Fibroblast of mammary gland (primary cell): Measurements from ENCODE around the gene CEACAM16.

Experiments used
- DNase-seq: peaks from one replicate; pipeline ENCODE4 v3.0.0-alpha.2; 2010; ENCODE audit warnings: low read depth
- H3K4me3 ChIP-seq: 2 replicates; pipeline ENCODE4 v1.5.1; 2011; ENCODE audit warnings: low read depth, mild to moderate bottlenecking, low read length, moderate library complexity; ENCODE audit not compliant: control insufficient read depth
- CTCF ChIP-seq: conservative IDR thresholded peaks from 2 replicates; pipeline ENCODE4 v1.5.1; 2011; ENCODE audit warnings: low read depth, low read length, inconsistent platforms; ENCODE audit not compliant: control insufficient read depth, insufficient read depth

Gene CEACAM16

GRCh38 chr19:44731622-44732021 is 32.7 kb downstream of the CEACAM16 start:
- no peak for DNase-seq
- H3K4me3 ChIP-seq = no peak overlapping the region
- TF ChIP-seq CTCF = no peak

- no peak for TF ChIP-seq CTCF
- DNase-seq = no peak
- H3K4me3 ChIP-seq = no peak overlapping the region
These were observed 33.5 kb downstream of the CEACAM16 start for GRCh38 chr19:44732235-44733014.

- TF ChIP-seq CTCF = no peak
- no peak overlapping the region for H3K4me3 ChIP-seq
These were observed 35.4 kb downstream of the CEACAM16 start for GRCh38 chr19:44734357-44734756.

GRCh38 chr19:44735011-44735410 is 36.1 kb downstream of the CEACAM16 start:
- DNase-seq = no peak
- no peak overlapping the region for H3K4me3 ChIP-seq
- no peak for TF ChIP-seq CTCF

More at GRCh38 chr19:44734357-44734756, 35.4 kb downstream of the CEACAM16 start:
- DNase-seq = no peak

GRCh38 chr19:44737238-44738071 is 38.5 kb downstream of the CEACAM16 start:
- TF ChIP-seq CTCF = no peak
- no peak overlapping the region for H3K4me3 ChIP-seq
- peak; percentile 91 for DNase-seq

GRCh38 chr19:44738136-44738535 is 39.2 kb downstream of the CEACAM16 start:
- no peak for DNase-seq
- no peak overlapping the region for H3K4me3 ChIP-seq
- TF ChIP-seq CTCF = no peak
